GM23338 (cell line): Measurements from ENCODE around the gene GPR31. TPM values are rescaled to one million over a fixed set of nuclear protein-coding genes. Genes with fewer than 3 reads are reported as not detected.

Experiments
- ATAC-seq: fragments of 200-7000 bp; cut with Tn5 transposase; 3 replicates; pipeline ENCODE4 v1.9.1; 2020
- DNase-seq: peaks from one replicate; pipeline ENCODE4 v3.0.0-alpha.2; 2015; ENCODE audit warnings: low spot score
- H2AFZ ChIP-seq: fragments of 200-600 bp; sonication (generic); 2 replicates; pipeline ENCODE4 v1.8.0; 2016; ENCODE audit warnings: antibody characterized with exemption, mild to moderate bottlenecking, moderate library complexity
- H3F3A ChIP-seq: fragments of 200-600 bp; sonication (generic); replicated peaks from 2 replicates; pipeline ENCODE4 v1.8.0; 2017; ENCODE audit warnings: antibody characterized with exemption, mixed run types, low read depth
- H3K27ac ChIP-seq: fragments of 200-600 bp; sonication (generic); 2 replicates; pipeline ENCODE4 v1.6.1; 2016; ENCODE audit warnings: low read depth
- H3K27me3 ChIP-seq: fragments of 200-600 bp; sonication (generic); 2 replicates; pipeline ENCODE4 v1.8.0; 2016; ENCODE audit warnings: mild to moderate bottlenecking, mixed run types, moderate library complexity; ENCODE audit not compliant: insufficient read depth
- H3K36me3 ChIP-seq: fragments of 200-600 bp; sonication (generic); 2 replicates; pipeline ENCODE4 v1.8.0; 2016; ENCODE audit warnings: mild to moderate bottlenecking; ENCODE audit not compliant: insufficient read depth
- H3K4me1 ChIP-seq: fragments of 200-600 bp; sonication (generic); 2 replicates; pipeline ENCODE4 v1.8.0; 2016; ENCODE audit warnings: mild to moderate bottlenecking, moderate library complexity; ENCODE audit not compliant: insufficient read depth
- H3K4me2 ChIP-seq: fragments of 200-600 bp; sonication (generic); 2 replicates; pipeline ENCODE4 v1.7.1; 2017; ENCODE audit warnings: mixed run types
- H3K4me3 ChIP-seq: fragments of 200-600 bp; sonication (generic); 2 replicates; pipeline ENCODE4 v1.6.1; 2016; ENCODE audit warnings: mixed run types
- H3K79me2 ChIP-seq: fragments of 200-600 bp; sonication (generic); replicated peaks from 2 replicates; pipeline ENCODE4 v1.8.0; 2017; ENCODE audit warnings: mild to moderate bottlenecking; ENCODE audit not compliant: insufficient read depth
- H3K9me2 ChIP-seq: fragments of 200-600 bp; sonication (generic); 2 replicates; pipeline ENCODE4 v1.8.0; 2017; ENCODE audit not compliant: insufficient read depth
- H4K20me1 ChIP-seq: fragments of 200-600 bp; sonication (generic); replicated peaks from 2 replicates; pipeline ENCODE4 v1.8.0; 2017; ENCODE audit warnings: mild to moderate bottlenecking; ENCODE audit not compliant: insufficient read depth
- H3K27ac Mint-ChIP-seq: 2 replicates; pipeline ENCODE4 v1.8.0; 2020; ENCODE audit warnings: inconsistent platforms, mild to moderate bottlenecking, moderate library complexity, mixed read lengths
- H3K27me3 Mint-ChIP-seq: 3 replicates; pipeline ENCODE4 v1.8.0; 2022; ENCODE audit warnings: low read depth, mild to moderate bottlenecking, moderate library complexity, mixed read lengths, inconsistent platforms; ENCODE audit not compliant: insufficient read depth, poor library complexity
- H3K36me3 Mint-ChIP-seq: 3 replicates; pipeline ENCODE4 v1.8.0; 2021; ENCODE audit warnings: low read depth, mild to moderate bottlenecking, inconsistent platforms, moderate library complexity, mixed read lengths
- H3K4me1 Mint-ChIP-seq: 3 replicates; pipeline ENCODE4 v1.8.0; 2020; ENCODE audit warnings: mild to moderate bottlenecking, inconsistent platforms, mixed read lengths
- H3K4me3 Mint-ChIP-seq: 3 replicates; pipeline ENCODE4 v1.8.0; 2021; ENCODE audit warnings: moderate library complexity, mild to moderate bottlenecking, inconsistent platforms, mixed read lengths
- H3K9me3 Mint-ChIP-seq: 3 replicates; pipeline ENCODE4 v1.8.0; 2020; ENCODE audit warnings: moderate library complexity, mild to moderate bottlenecking, inconsistent platforms, mixed read lengths
- CREB1 ChIP-seq: fragments of 250-450 bp; sonication (Bioruptor Pico); IDR thresholded peaks from 2 replicates; pipeline ENCODE4 v1.5.0; 2020; ENCODE audit warnings: low read depth, mild to moderate bottlenecking, moderate library complexity
- CTCF ChIP-seq, 2 experiments: fragments of 200-600 bp in 1 of 2; sonication (generic) in 1 of 2; conservative IDR thresholded peaks; 2 replicates each; pipeline versions ENCODE4 v1.5.1 to v1.6.1; 2016 to 2017; ENCODE audit warnings: antibody characterized with exemption in 2 of 2, low read depth in 2 of 2, mild to moderate bottlenecking in 2 of 2, moderate library complexity in 1 of 2
- ETS1 ChIP-seq: IDR thresholded peaks from 2 replicates; pipeline ENCODE4 v1.6.1; 2016; ENCODE audit warnings: antibody characterized with exemption
- EZH2 ChIP-seq: fragments of 200-600 bp; sonication (generic); IDR thresholded peaks from one replicate; pipeline ENCODE4 v1.8.0; 2017; ENCODE audit warnings: antibody characterized with exemption, mild to moderate bottlenecking, low read depth; ENCODE audit not compliant: unreplicated experiment
- EZH2phosphoT487 ChIP-seq: fragments of 200-600 bp; sonication (generic); IDR thresholded peaks from one replicate; pipeline ENCODE4 v1.8.1; 2018; ENCODE audit warnings: antibody characterized with exemption; ENCODE audit not compliant: unreplicated experiment
- JUNB ChIP-seq: IDR thresholded peaks from one replicate; pipeline ENCODE4 v1.6.1; 2016; ENCODE audit warnings: antibody characterized with exemption; ENCODE audit not compliant: unreplicated experiment
- NANOG ChIP-seq: IDR thresholded peaks from 2 replicates; pipeline ENCODE4 v1.6.1; 2016; ENCODE audit warnings: antibody characterized with exemption, borderline replicate concordance
- POLR2AphosphoS5 ChIP-seq: IDR thresholded peaks from 2 replicates; pipeline ENCODE4 v1.6.1; 2016; ENCODE audit warnings: antibody characterized with exemption, low read depth
- REST ChIP-seq: IDR thresholded peaks from one replicate; pipeline ENCODE4 v1.6.1; 2018; ENCODE audit warnings: antibody characterized with exemption; ENCODE audit not compliant: unreplicated experiment
- STAT1 ChIP-seq: IDR thresholded peaks from one replicate; pipeline ENCODE4 v1.6.1; 2016; ENCODE audit warnings: antibody characterized with exemption; ENCODE audit not compliant: unreplicated experiment
- ZNF114 ChIP-seq: fragments of 250-450 bp; sonication (Bioruptor Pico); IDR thresholded peaks from 2 replicates; pipeline ENCODE4 v1.5.0; 2020; ENCODE audit warnings: mild to moderate bottlenecking, moderate library complexity
- ZNF331 ChIP-seq: fragments of 250-450 bp; sonication (Bioruptor Pico); IDR thresholded peaks from 2 replicates; pipeline ENCODE4 v1.5.0; 2020; ENCODE audit warnings: low read depth, mild to moderate bottlenecking, moderate library complexity
- ZNF462 ChIP-seq: fragments of 250-450 bp; sonication (Bioruptor Pico); IDR thresholded peaks from 2 replicates; pipeline ENCODE4 v1.5.0; 2020; ENCODE audit warnings: mild to moderate bottlenecking, moderate library complexity
- polyA plus RNA-seq: library from polyadenylated mRNA; unstranded; fragments of >200 nt; fragmentation: Nextera tagmentation; extraction: Ambion mirVana; gene quantifications from 2 replicates; pipeline ENCODE4 v1.2.1, GENCODE V29; 2016
- total RNA-seq: library from RNA; depleted of rRNA; stranded (reverse); fragments of >200 nt; shearing (Covaris generic); gene quantifications from 2 replicates; pipeline ENCODE4 v1.2.3, GENCODE V29; 2014

GPR31 gene
- total and polyA plus RNA-seq, 2 experiments from 2014 or later = not detected

GRCh38 chr6:167111597-167111996, 46.2 kb downstream of the GPR31 start:
- Histone ChIP-seq H3F3A (no peaks in the 10 kb centered on the region), H3K4me3 (no peak overlapping the region), H4K20me1 (no peaks in the 10 kb centered on the region), H3K4me1 (no peaks in the 10 kb centered on the region; the same call in 1 of the 2 replicates), H3K27ac (no peak overlapping the region), H3K4me2 (no peak overlapping the region), H3K79me2 (no peaks in the 10 kb centered on the region), H3K9me2 (no peaks in the 10 kb centered on the region), H2AFZ (no peak overlapping the region), H3K36me3 (no peaks in the 10 kb centered on the region), H3K27me3 (no peaks in the 10 kb centered on the region)
- Mint-ChIP-seq H3K27ac (no peak overlapping the region), H3K4me3 (no peak overlapping the region), H3K36me3 (no peaks in the 10 kb centered on the region), H3K4me1 (peaks cover 12% of the 10 kb centered on the region), H3K9me3 (no peaks in the 10 kb centered on the region), H3K27me3 (peaks cover 4% of the 10 kb centered on the region)
- TF ChIP-seq ZNF331 = no peak
- TF ChIP-seq EZH2phosphoT487 = no peak
- TF ChIP-seq JUNB = no peak
- no peak for TF ChIP-seq EZH2
- no peak for TF ChIP-seq ZNF462
- TF ChIP-seq STAT1 = no peak
- TF ChIP-seq REST = no peak
- no peak for TF ChIP-seq CTCF (conservative IDR thresholded peaks at IDR 0.05; ENCODE audit: low read depth in 2 of 2)
- no peak for TF ChIP-seq ETS1
- no peak for TF ChIP-seq CREB1 (CRISPR knock-in tag)
- no peak for TF ChIP-seq ZNF114 (CRISPR knock-in tag)
- TF ChIP-seq NANOG = no peak
- no peak for TF ChIP-seq POLR2AphosphoS5
- ATAC-seq (no peak), DNase-seq (no peak)
